HepG2 (cell line): Measurements from ENCODE around the gene SNAPIN.

Experiments used
- GATAD1 ChIP-seq: IDR thresholded peaks from 2 replicates; pipeline ENCODE4 v1.6.1; 2016; ENCODE audit warnings: missing genetic modification reagents, missing compliant biosample characterization
- NCOA1 ChIP-seq: sonication (generic); formaldehyde crosslinking; IDR thresholded peaks from 2 replicates; pipeline ENCODE4 v1.9.0; 2021; ENCODE audit warnings: missing genetic modification reagents
- RBM39 ChIP-seq: fragments of 200-400 bp; formaldehyde crosslinking; IDR thresholded peaks from one replicate; pipeline ENCODE4 v1.6.1; 2018; ENCODE audit warnings: antibody characterized with exemption, mild to moderate bottlenecking, low read depth, low read length; ENCODE audit not compliant: poor library complexity, severe bottlenecking
- RFX5 ChIP-seq: IDR thresholded peaks from 2 replicates; pipeline ENCODE4 v1.6.1; 2011; ENCODE audit warnings: low read depth, low read length, improper control_type of control experiment
- ZC3H13 ChIP-seq: sonication (generic); formaldehyde crosslinking; IDR thresholded peaks from 2 replicates; pipeline ENCODE4 v1.8.1; 2023; ENCODE audit warnings: mild to moderate bottlenecking, missing genetic modification reagents, moderate library complexity
- ZNF737 ChIP-seq: sonication (generic); formaldehyde crosslinking; IDR thresholded peaks from 2 replicates; pipeline ENCODE4 v1.5.0; 2020; ENCODE audit warnings: missing genetic modification reagents, mild to moderate bottlenecking, borderline replicate concordance
- TF ChIP-seq, protein P1 (sequence below): IDR thresholded peaks from 2 replicates; pipeline ENCODE4 v1.6.1; 2016; ENCODE audit warnings: mild to moderate bottlenecking, missing biosample characterization, missing genetic modification reagents
- TF ChIP-seq, protein P2 (sequence below), 2 experiments: sonication (generic) in 1 of 2; formaldehyde crosslinking in 1 of 2; IDR thresholded peaks; 2 replicates each; pipeline versions ENCODE4 v1.5.1 to v1.6.1; 2011 to 2020; ENCODE audit warnings: borderline replicate concordance in 1 of 2, low read depth in 1 of 2, low read length in 1 of 2, mild to moderate bottlenecking in 1 of 2, missing genetic modification reagents in 1 of 2, moderate library complexity in 1 of 2
- TF ChIP-seq, protein P3 (sequence below): sonication (generic); formaldehyde crosslinking; IDR thresholded peaks from 2 replicates; pipeline ENCODE4 v1.5.0; 2020; ENCODE audit warnings: mild to moderate bottlenecking, missing genetic modification reagents, moderate library complexity

DNA sequence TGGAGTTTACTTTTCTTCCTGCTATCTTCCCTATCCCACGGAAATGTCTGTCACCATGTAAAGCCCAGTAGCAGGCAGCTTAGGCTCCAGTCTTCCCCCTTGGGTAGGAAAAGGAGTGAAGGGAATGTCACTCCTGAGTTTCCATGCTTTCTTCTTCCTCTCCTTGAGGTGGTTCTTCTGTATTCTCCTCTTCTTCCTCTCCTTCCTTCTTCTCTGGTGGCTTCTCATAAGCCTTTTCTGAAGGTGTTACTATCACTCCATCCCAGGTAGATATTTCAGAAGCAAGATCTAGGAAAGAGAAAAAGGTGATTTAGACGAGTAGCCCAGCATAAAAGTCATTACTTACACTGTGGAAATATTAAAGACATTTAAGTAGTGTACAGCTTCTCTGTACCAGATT, 3.8 kb downstream of the SNAPIN start:
- TF ChIP-seq, protein P1, sequence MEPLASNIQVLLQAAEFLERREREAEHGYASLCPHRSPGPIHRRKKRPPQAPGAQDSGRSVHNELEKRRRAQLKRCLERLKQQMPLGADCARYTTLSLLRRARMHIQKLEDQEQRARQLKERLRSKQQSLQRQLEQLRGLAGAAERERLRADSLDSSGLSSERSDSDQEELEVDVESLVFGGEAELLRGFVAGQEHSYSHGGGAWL (CRISPR knock-in tag), result no peak
- TF ChIP-seq, protein P2, sequence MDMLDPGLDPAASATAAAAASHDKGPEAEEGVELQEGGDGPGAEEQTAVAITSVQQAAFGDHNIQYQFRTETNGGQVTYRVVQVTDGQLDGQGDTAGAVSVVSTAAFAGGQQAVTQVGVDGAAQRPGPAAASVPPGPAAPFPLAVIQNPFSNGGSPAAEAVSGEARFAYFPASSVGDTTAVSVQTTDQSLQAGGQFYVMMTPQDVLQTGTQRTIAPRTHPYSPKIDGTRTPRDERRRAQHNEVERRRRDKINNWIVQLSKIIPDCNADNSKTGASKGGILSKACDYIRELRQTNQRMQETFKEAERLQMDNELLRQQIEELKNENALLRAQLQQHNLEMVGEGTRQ (IDR thresholded peaks at IDR 0.05; ENCODE audit: low read depth, low read length), result no peak
- TF ChIP-seq, protein P2 (CRISPR knock-in tag; IDR thresholded peaks at IDR 0.05; ENCODE audit: borderline replicate concordance), result no peak
- TF ChIP-seq NCOA1 (CRISPR knock-in tag), result no peak
- no peak for TF ChIP-seq RFX5
- no peak for TF ChIP-seq ZNF737 (CRISPR knock-in tag)
- TF ChIP-seq GATAD1, result no peak
- TF ChIP-seq ZC3H13 (CRISPR knock-in tag), result no peak
- no peak for TF ChIP-seq RBM39
- TF ChIP-seq, protein P3, sequence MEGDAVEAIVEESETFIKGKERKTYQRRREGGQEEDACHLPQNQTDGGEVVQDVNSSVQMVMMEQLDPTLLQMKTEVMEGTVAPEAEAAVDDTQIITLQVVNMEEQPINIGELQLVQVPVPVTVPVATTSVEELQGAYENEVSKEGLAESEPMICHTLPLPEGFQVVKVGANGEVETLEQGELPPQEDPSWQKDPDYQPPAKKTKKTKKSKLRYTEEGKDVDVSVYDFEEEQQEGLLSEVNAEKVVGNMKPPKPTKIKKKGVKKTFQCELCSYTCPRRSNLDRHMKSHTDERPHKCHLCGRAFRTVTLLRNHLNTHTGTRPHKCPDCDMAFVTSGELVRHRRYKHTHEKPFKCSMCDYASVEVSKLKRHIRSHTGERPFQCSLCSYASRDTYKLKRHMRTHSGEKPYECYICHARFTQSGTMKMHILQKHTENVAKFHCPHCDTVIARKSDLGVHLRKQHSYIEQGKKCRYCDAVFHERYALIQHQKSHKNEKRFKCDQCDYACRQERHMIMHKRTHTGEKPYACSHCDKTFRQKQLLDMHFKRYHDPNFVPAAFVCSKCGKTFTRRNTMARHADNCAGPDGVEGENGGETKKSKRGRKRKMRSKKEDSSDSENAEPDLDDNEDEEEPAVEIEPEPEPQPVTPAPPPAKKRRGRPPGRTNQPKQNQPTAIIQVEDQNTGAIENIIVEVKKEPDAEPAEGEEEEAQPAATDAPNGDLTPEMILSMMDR (CRISPR knock-in tag), result no peak
